Muscle of leg (tissue), 11 donors: ENCODE data around the gene PMF1. TPM values are rescaled to one million over a fixed set of nuclear protein-coding genes. Genes with fewer than 3 reads are reported as not detected.

Source experiments
- DNase-seq: peaks from one replicate; pipeline ENCODE4 v3.0.0; 2013
- H3K27ac ChIP-seq: one replicate; pipeline ENCODE4 v1.5.1; 2013; ENCODE audit warnings: mild to moderate bottlenecking, low read length, control low read depth
- H3K27me3 ChIP-seq: one replicate; pipeline ENCODE4 v1.6.1; 2013; ENCODE audit warnings: low read length; ENCODE audit not compliant: control insufficient read depth, insufficient read depth
- H3K36me3 ChIP-seq: one replicate; pipeline ENCODE4 v1.6.1; 2013; ENCODE audit warnings: low read length; ENCODE audit not compliant: control insufficient read depth, insufficient read depth
- H3K4me1 ChIP-seq: one replicate; pipeline ENCODE4 v1.6.1; 2013; ENCODE audit warnings: low read length; ENCODE audit not compliant: control insufficient read depth, insufficient read depth
- H3K4me3 ChIP-seq: one replicate; pipeline ENCODE4 v1.5.1; 2013; ENCODE audit warnings: low read length, control low read depth
- H3K9me3 ChIP-seq: replicated peaks from 2 replicates; pipeline ENCODE4 v1.6.1; 2013; ENCODE audit warnings: low read depth, low read length; ENCODE audit not compliant: control insufficient read depth
- WGBS: methylation state at CpG from one replicate; pipeline ENCODE4 v1.1.5; 2013; ENCODE audit warnings: missing lambda C conversion rate; ENCODE audit not compliant: insufficient coverage; 5-methylcytosine and 5-hydroxymethylcytosine counted together
- polyA plus RNA-seq, 8 donors: library from polyadenylated mRNA; unstranded; fragments of 120-200 nt; gene quantifications; one replicate each; pipeline versions ENCODE4 v1.2.1 to v1.2.3, GENCODE V29; 2013; ENCODE audit warnings: inconsistent platforms in 1 of 8, low replicate concordance in 1 of 8; ENCODE audit not compliant: insufficient read length in 8 of 8, insufficient read depth in 1 of 8
- total RNA-seq: library from RNA; stranded (reverse); fragments of 120-200 nt; gene quantifications from one replicate; pipeline ENCODE4 v1.2.4, GENCODE V29; 2013

Gene PMF1
- total and polyA plus RNA-seq, 9 donors, result 42.2 to 53.0 (median 43.8) TPM

- Histone ChIP-seq H3K9me3 (no peaks in the 10 kb centered on the region), H3K4me3 (peak overlapping the region; percentile 77), H3K27me3 (no peaks in the 10 kb centered on the region), H3K36me3 (peaks cover 31% of the 10 kb centered on the region), H3K4me1 (peaks cover 21% of the 10 kb centered on the region), H3K27ac (peak overlapping the region; percentile 82)
- WGBS, result under 1% methylated on average over 18 of the region's 22 CpGs
- peak; percentile 38 for DNase-seq
Measured at GRCh38 chr1:156281693-156282478, 69.1 kb downstream of the PMF1 start.

- H3K4me3 ChIP-seq, result peak within 1 kb of the TSS; percentile 77
- peaks cover 26% of the 10 kb centered on the region for H3K36me3 ChIP-seq
- peaks cover 21% of the 10 kb centered on the region for H3K4me1 ChIP-seq
- H3K9me3 ChIP-seq, result no peaks in the 10 kb centered on the region
- peak within 1 kb of the TSS; percentile 82 for H3K27ac ChIP-seq
- WGBS, result 0% methylated on average over 41 of the region's 50 CpGs
- peak; percentile 100 for DNase-seq
- no peaks in the 10 kb centered on the region for H3K27me3 ChIP-seq
Measured at GRCh38 chr1:156282479-156283222, 69.8 kb downstream of the PMF1 start, which contains the start of gene SMG5. TSS of gene SMG5 (minus strand) at chr1:156282825. CDS start at chr1:156282680, 145 bp downstream.

- H3K9me3 ChIP-seq, result no peaks in the 10 kb centered on the region
- no CpG with 5 or more reads among the region's 1 CpG for WGBS
- H3K27me3 ChIP-seq, result no peaks in the 10 kb centered on the region
- no peak for DNase-seq
- peaks cover 18% of the 10 kb centered on the region for H3K36me3 ChIP-seq
- H3K4me1 ChIP-seq, result peaks cover 21% of the 10 kb centered on the region
- H3K4me3 ChIP-seq, result peak overlapping the region; percentile 77
- no peak overlapping the region for H3K27ac ChIP-seq
Measured at GRCh38 chr1:156283521-156283920, 70.7 kb downstream of the PMF1 start.

GRCh38 chr1:156284112-156284511 is 71.3 kb downstream of the PMF1 start, which contains the start of gene TMEM79:
TSS of gene TMEM79 (plus strand) at chr1:156284325. CDS start at chr1:156285227, 902 bp downstream.
- H3K27me3 ChIP-seq, result no peaks in the 10 kb centered on the region
- WGBS, result 100% methylated on average over 2 of the region's 7 CpGs
- DNase-seq, result no peak
- H3K4me1 ChIP-seq, result peaks cover 21% of the 10 kb centered on the region
- peaks cover 16% of the 10 kb centered on the region for H3K36me3 ChIP-seq
- no peaks in the 10 kb centered on the region for H3K9me3 ChIP-seq
- peak within 1 kb of the TSS; percentile 77 for H3K27ac ChIP-seq
- H3K4me3 ChIP-seq, result peak within 1 kb of the TSS; percentile 77

- WGBS, result 38% methylated on average over 2 of the region's 4 CpGs
- no peaks in the 10 kb centered on the region for H3K27me3 ChIP-seq
- no peak for DNase-seq
Measured at GRCh38 chr1:156284757-156285156, 72.0 kb downstream of the PMF1 start.

GRCh38 chr1:156285437-156285836 is 72.6 kb downstream of the PMF1 start:
- H3K36me3 ChIP-seq, result peaks cover 14% of the 10 kb centered on the region
- no peak overlapping the region for H3K4me3 ChIP-seq
- no peaks in the 10 kb centered on the region for H3K9me3 ChIP-seq
- no peak overlapping the region for H3K27ac ChIP-seq
- H3K27me3 ChIP-seq, result no peaks in the 10 kb centered on the region
- WGBS, result 92% methylated on average over 21 of the region's 21 CpGs
- peaks cover 21% of the 10 kb centered on the region for H3K4me1 ChIP-seq
- DNase-seq, result no peak

More at GRCh38 chr1:156284757-156285156, 72.0 kb downstream of the PMF1 start:
- no peaks in the 10 kb centered on the region for H3K9me3 ChIP-seq
- H3K36me3 ChIP-seq, result peaks cover 16% of the 10 kb centered on the region
- no peak overlapping the region for H3K27ac ChIP-seq
- peaks cover 21% of the 10 kb centered on the region for H3K4me1 ChIP-seq
- no peak overlapping the region for H3K4me3 ChIP-seq

GRCh38 chr1:156286061-156286460 is 73.3 kb downstream of the PMF1 start:
- Histone ChIP-seq H3K4me1 (peaks cover 22% of the 10 kb centered on the region), H3K27me3 (no peaks in the 10 kb centered on the region), H3K4me3 (no peak overlapping the region), H3K27ac (no peak overlapping the region), H3K9me3 (no peaks in the 10 kb centered on the region), H3K36me3 (peaks cover 14% of the 10 kb centered on the region)
- DNase-seq, result no peak
- 88% methylated on average over 6 of the region's 8 CpGs for WGBS

Other genes starting within 250 kb of the PMF1 start
- 100 TPM for gene ARHGEF2, start 234.5 kb upstream of the PMF1 start, total RNA-seq
- 100 to 1,000 TPM; 124 to 153 (median 140) TPM for gene ARHGEF2, start 234.5 kb upstream of the PMF1 start, polyA plus RNA-seq
- 287 TPM for gene SSR2, start 192.1 kb upstream of the PMF1 start, total RNA-seq
- gene SSR2, start 192.1 kb upstream of the PMF1 start, polyA plus RNA-seq, result 100 to 1,000 TPM; 210 to 323 (median 247) TPM
- gene UBQLN4, start 159.2 kb upstream of the PMF1 start, total RNA-seq, result 19.2 TPM
- 10 to 100 TPM; 40.1 to 48.0 (median 43.8) TPM for gene UBQLN4, start 159.2 kb upstream of the PMF1 start, polyA plus RNA-seq
- gene LAMTOR2, start 158.2 kb upstream of the PMF1 start, total RNA-seq, result 53.7 TPM
- gene LAMTOR2, start 158.2 kb upstream of the PMF1 start, polyA plus RNA-seq, result 10 to 100 TPM; 38.7 to 51.0 (median 44.9) TPM
- gene RAB25, start 151.8 kb upstream of the PMF1 start, total RNA-seq, result not detected
- gene RAB25, start 151.8 kb upstream of the PMF1 start, polyA plus RNA-seq, result 1 to 10 TPM in 3 of 8 donors, under 1 TPM in 5; 0.16 to 7.4 (median 0.30) TPM
- gene MEX3A, start 130.5 kb upstream of the PMF1 start, total RNA-seq, result 9.4 TPM
- 10 to 100 TPM; 15.8 to 32.4 (median 25.8) TPM for gene MEX3A, start 130.5 kb upstream of the PMF1 start, polyA plus RNA-seq
- 371 TPM for gene LMNA, start 98.3 kb upstream of the PMF1 start, total RNA-seq
- gene LMNA, start 98.3 kb upstream of the PMF1 start, polyA plus RNA-seq, result 100 to 1,000 TPM; 335 to 408 (median 371) TPM
- 2.5 TPM for gene SEMA4A, start 59.4 kb upstream of the PMF1 start, total RNA-seq
- gene SEMA4A, start 59.4 kb upstream of the PMF1 start, polyA plus RNA-seq, result 1 to 10 TPM; 1.5 to 5.4 (median 3.3) TPM
- gene SLC25A44, start 18.9 kb upstream of the PMF1 start, total RNA-seq, result 6.3 TPM
- gene SLC25A44, start 18.9 kb upstream of the PMF1 start, polyA plus RNA-seq, result 10 to 100 TPM; 10.2 to 12.1 (median 11.1) TPM
- 1.2 TPM for gene BGLAP, start 29.2 kb downstream of the PMF1 start, total RNA-seq
- 1 to 10 TPM in 6 of 8 donors, under 1 TPM in 2; 0.55 to 3.5 (median 1.5) TPM for gene BGLAP, start 29.2 kb downstream of the PMF1 start, polyA plus RNA-seq
- 1.2 TPM for gene PAQR6, start 35.0 kb downstream of the PMF1 start, total RNA-seq
- 1 to 10 TPM; 2.2 to 7.7 (median 4.9) TPM for gene PAQR6, start 35.0 kb downstream of the PMF1 start, polyA plus RNA-seq
- 42.8 TPM for gene SMG5, start 69.8 kb downstream of the PMF1 start, total RNA-seq
- gene SMG5, start 69.8 kb downstream of the PMF1 start, polyA plus RNA-seq, result 10 to 100 TPM; 39.0 to 50.7 (median 47.0) TPM
- 2.1 TPM for gene TMEM79, start 71.3 kb downstream of the PMF1 start, total RNA-seq
- 1 to 10 TPM; 3.7 to 7.4 (median 4.8) TPM for gene TMEM79, start 71.3 kb downstream of the PMF1 start, polyA plus RNA-seq
- gene GLMP, start 82.7 kb downstream of the PMF1 start, total RNA-seq, result 24.3 TPM
- gene GLMP, start 82.7 kb downstream of the PMF1 start, polyA plus RNA-seq, result 10 to 100 TPM; 17.7 to 29.1 (median 23.8) TPM
- gene VHLL, start 86.3 kb downstream of the PMF1 start, total RNA-seq, result not detected
- not detected for gene VHLL, start 86.3 kb downstream of the PMF1 start, polyA plus RNA-seq
- gene CCT3, start 125.3 kb downstream of the PMF1 start, total RNA-seq, result 207 TPM
- gene CCT3, start 125.3 kb downstream of the PMF1 start, polyA plus RNA-seq, result 100 to 1,000 TPM; 197 to 293 (median 225) TPM
- 0.27 TPM for gene TSACC, start 125.5 kb downstream of the PMF1 start, total RNA-seq
- gene TSACC, start 125.5 kb downstream of the PMF1 start, polyA plus RNA-seq, result 1 to 10 TPM in 1 of 8 donors, under 1 TPM in 7; 0.20 to 1.5 (median 0.58) TPM
- gene RHBG, start 156.2 kb downstream of the PMF1 start, total RNA-seq, result not detected
- 1 to 10 TPM in 1 of 8 donors, under 1 TPM in 2, not detected in 5; 0.13 to 1.2 (median 0.49) TPM for gene RHBG, start 156.2 kb downstream of the PMF1 start, polyA plus RNA-seq